ENCODE results near the gene PTPRN2.

DNA sequence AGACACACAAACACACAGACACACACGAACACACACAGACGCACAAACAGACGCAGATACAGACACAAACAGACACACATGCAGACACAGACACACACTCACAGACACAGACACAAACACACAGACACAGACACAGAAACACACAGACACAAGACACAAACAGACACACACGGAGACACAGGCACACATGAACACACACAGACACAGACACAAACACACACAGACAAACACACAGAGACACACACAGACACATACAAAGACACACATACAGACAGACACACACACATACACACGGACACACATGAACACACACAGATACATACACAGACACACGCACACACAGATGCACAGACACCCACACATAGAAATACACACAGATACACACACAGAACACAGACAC is 815.9 kb downstream of the PTPRN2 start:
- no peak for TF ChIP-seq SIN3A (IDR thresholded peaks at IDR 0.05; ENCODE audit: borderline replicate concordance, low read depth, low read length)
- no peak for TF ChIP-seq MXI1 (IDR thresholded peaks at IDR 0.05; ENCODE audit: low read depth, low read length)
- TF ChIP-seq EP300 (IDR thresholded peaks at IDR 0.05; ENCODE audit: borderline replicate concordance in 1 of 2, low read depth in 1 of 2, low read length in 1 of 2) = no peak
- no peak for TF ChIP-seq RAD21 (IDR thresholded peaks at IDR 0.05; ENCODE audit: low read length)
- no peak for TF ChIP-seq USF1 (IDR thresholded peaks at IDR 0.05; ENCODE audit: borderline replicate concordance, low read depth)
- no peak for TF ChIP-seq NFIC (IDR thresholded peaks at IDR 0.05; ENCODE audit: borderline replicate concordance)
